Sigmoid colon (tissue), 4 donors: Measurements from ENCODE around the gene SPATA13.

ENCODE experiments used
- CTCF ChIP-seq, 4 experiments: fragments of 450-650 bp in 3 of 4; fragments of 200-600 bp in 1 of 4; IDR thresholded peaks; one replicate each; pipeline ENCODE4 v1.5.1; 2016 to 2019; ENCODE audit warnings: antibody characterized with exemption in 4 of 4, mild to moderate bottlenecking in 3 of 4, moderate library complexity in 2 of 4
- EP300 ChIP-seq, 4 donors: sonication (generic); formaldehyde crosslinking; IDR thresholded peaks; one replicate each; pipeline ENCODE4 v1.6.1; 2017; ENCODE audit warnings: antibody characterized with exemption in 4 of 4

- no peak for TF ChIP-seq CTCF (IDR thresholded peaks at IDR 0.05)
- no peak for TF ChIP-seq EP300 (IDR thresholded peaks at IDR 0.05)
Observed at GRCh38 chr13:24203273-24203672, 42.8 kb downstream of the SPATA13 start.
